Measurements from ENCODE around the gene IFITM2. TPM values are rescaled to one million over a fixed set of nuclear protein-coding genes. Genes with fewer than 3 reads are reported as not detected.
"Not testable (repeated sequence)": the region's sequence is repeated elsewhere in the genome, so short reads cannot be mapped to it uniquely, and the experiment has no call there.

The IFITM2 gene
- polyA plus RNA-seq, 1 experiment: 219 TPM

GRCh38 chr11:330694-331357, 23.2 kb downstream of the IFITM2 start:
- CTCF ChIA-PET: no interaction called here

GRCh38 chr11:331358-332060, 23.9 kb downstream of the IFITM2 start:
- Histone ChIP-seq H3K4me3 (ENCODE audit: low read depth, low read length) (no peak overlapping the region), H3K9me3 (ENCODE audit: control insufficient read depth, insufficient read depth, low read length) (peaks cover 16% of the 10 kb centered on the region), H3K27me3 (ENCODE audit: control insufficient read depth, insufficient read depth, low read length) (no peaks in the 10 kb centered on the region), H3K27ac (ENCODE audit: low read depth, low read length) (no peak overlapping the region)
- ChIA-PET CTCF (no interaction called here), POLR2A (no interaction called here)
- no peak for TF ChIP-seq CTCF (IDR thresholded peaks at IDR 0.05; ENCODE audit: low read depth, low read length)
- no peak for DNase-seq (ENCODE audit: low read depth, low spot score)

More at GRCh38 chr11:330694-331357, 23.2 kb downstream of the IFITM2 start:
- POLR2A ChIA-PET: interaction anchor here (1.1 kb wide), 1 partner anchor 25 kb away, joined by 3 read pairs; no protein-coding TSS in a partner anchor
- no peak for TF ChIP-seq CTCF (IDR thresholded peaks at IDR 0.05; ENCODE audit: low read depth, low read length)
- no peaks in the 10 kb centered on the region for H3K27me3 ChIP-seq (ENCODE audit: control insufficient read depth, insufficient read depth, low read length)
- H3K27ac ChIP-seq (ENCODE audit: low read depth, low read length): no peak overlapping the region
- DNase-seq (ENCODE audit: low read depth, low spot score): no peak
- no peak overlapping the region for H3K4me3 ChIP-seq (ENCODE audit: low read depth, low read length)
- H3K9me3 ChIP-seq (ENCODE audit: control insufficient read depth, insufficient read depth, low read length): peaks cover 16% of the 10 kb centered on the region

GRCh38 chr11:332651-333480, 25.2 kb downstream of the IFITM2 start:
- ChIA-PET POLR2A (no interaction called here), CTCF (interaction anchor here (0.5 kb wide), 1 partner anchor 23 kb away, joined by 3 read pairs; no protein-coding TSS in a partner anchor)
- no peak for DNase-seq (ENCODE audit: low read depth, low spot score)
- Histone ChIP-seq H3K4me3 (ENCODE audit: low read depth, low read length) (no peak overlapping the region), H3K27me3 (ENCODE audit: control insufficient read depth, insufficient read depth, low read length) (no peaks in the 10 kb centered on the region), H3K27ac (ENCODE audit: low read depth, low read length) (no peak overlapping the region), H3K9me3 (ENCODE audit: control insufficient read depth, insufficient read depth, low read length) (peaks cover 16% of the 10 kb centered on the region)
- no peak for TF ChIP-seq CTCF (IDR thresholded peaks at IDR 0.05; ENCODE audit: low read depth, low read length)

- CTCF ChIA-PET; POLR2A ChIA-PET; DNase-seq (ENCODE audit: low read depth, low spot score): not testable (repeated sequence)
These were observed 26.1 kb downstream of the IFITM2 start for GRCh38 chr11:333616-334263.

GRCh38 chr11:334264-334994, 26.8 kb downstream of the IFITM2 start:
- ChIA-PET POLR2A (no interaction called here), CTCF (no interaction called here)
- TF ChIP-seq CTCF (IDR thresholded peaks at IDR 0.05; ENCODE audit: low read depth, low read length): no peak
- no peak for DNase-seq (ENCODE audit: low read depth, low spot score)
- H3K27ac ChIP-seq (ENCODE audit: low read depth, low read length): no peak overlapping the region
- no peaks in the 10 kb centered on the region for H3K27me3 ChIP-seq (ENCODE audit: control insufficient read depth, insufficient read depth, low read length)
- H3K4me3 ChIP-seq (ENCODE audit: low read depth, low read length): no peak overlapping the region
- peaks cover 16% of the 10 kb centered on the region for H3K9me3 ChIP-seq (ENCODE audit: control insufficient read depth, insufficient read depth, low read length)

More at GRCh38 chr11:333616-334263, 26.1 kb downstream of the IFITM2 start:
- not testable (repeated sequence) for H3K4me3 ChIP-seq (ENCODE audit: low read depth, low read length); H3K27me3 ChIP-seq (ENCODE audit: control insufficient read depth, insufficient read depth, low read length); H3K27ac ChIP-seq (ENCODE audit: low read depth, low read length)
- H3K9me3 ChIP-seq (ENCODE audit: control insufficient read depth, insufficient read depth, low read length): peaks cover 16% of the 10 kb centered on the region
